Left cardiac atrium (tissue), 4 donors: Measurements from ENCODE around the gene ADGRV1. TPM values are rescaled to one million over a fixed set of nuclear protein-coding genes. Genes with fewer than 3 reads are reported as not detected.
A peak's percentile ranks its signal among the peaks of the same experiment; 100 is the strongest.
"Not testable (repeated sequence)": the region's sequence is repeated elsewhere in the genome, so short reads cannot be mapped to it uniquely, and the experiment has no call there.

ENCODE experiments used
- ATAC-seq, 2 donors: fragments of 200-7000 bp; cut with Tn5 transposase; one replicate each; pipeline ENCODE4 v1.9.1; 2020; ENCODE audit warnings: mild to moderate bottlenecking in 2 of 2, moderate library complexity in 2 of 2
- DNase-seq: peaks from one replicate; pipeline ENCODE4 v3.0.0-alpha.2; 2020
- intact Hi-C, 2 donors: fragments of 100-400 bp; cut with DNase I; formaldehyde crosslinking; loops; one replicate each; pipeline versions ENCODE4 v1.14.1 to v1.15.1; 2022 to 2023
- total RNA-seq, 2 donors: library from RNA; stranded (reverse); fragmentation: NEBNext Ultra II Directional; extraction: Animal tissue kit (Norgen Biotek cat#: 25700); gene quantifications; one replicate each; pipeline ENCODE4 v1.2.1, GENCODE V29; 2021
- donor health status: DM: no; HTN: yes; CAD: no.
- donor health status: DM: no; HTN: yes; CAD: no; lungs with severe emphysema.
- donor health status: DM: yes; HTN: yes; CAD: no.
- donor health status: Dilated cardiomyopathy.

Gene ADGRV1
- total RNA-seq, 2 donors from 2014 or later, result 0.32 to 0.60 TPM

GRCh38 chr5:91020065-91020800 lies 461.6 kb downstream of the ADGRV1 start:
- ATAC-seq, result peak in 1 of 2 donors; percentile 27
- intact Hi-C loops, result no loop called here
- no peak for DNase-seq

GRCh38 chr5:91022518-91022917 lies 463.9 kb downstream of the ADGRV1 start:
- ATAC-seq (no peak), DNase-seq (no peak)
- intact Hi-C loops, result no loop called here

GRCh38 chr5:91024206-91024605 lies 465.6 kb downstream of the ADGRV1 start:
- ATAC-seq (no peak), DNase-seq (no peak)
- intact Hi-C loops, result no loop called here

GRCh38 chr5:91024727-91025126 lies 466.1 kb downstream of the ADGRV1 start:
- intact Hi-C loops, result no loop called here

GRCh38 chr5:91025449-91025848 lies 466.9 kb downstream of the ADGRV1 start:
- intact Hi-C loops, result no loop called here
- DNase-seq, result no peak
- ATAC-seq, result no peak

More at GRCh38 chr5:91024727-91025126, 466.1 kb downstream of the ADGRV1 start:
- peak in 1 of 2 donors; percentile 75 for ATAC-seq
- DNase-seq, result no peak

- intact Hi-C loops, result no loop called here
- ATAC-seq (no peak), DNase-seq (no peak)
These were observed 467.4 kb downstream of the ADGRV1 start for GRCh38 chr5:91025956-91026355.

GRCh38 chr5:91026466-91026865 lies 467.9 kb downstream of the ADGRV1 start:
- DNase-seq (no peak), ATAC-seq (no peak)
- intact Hi-C loops, result no loop called here

- ATAC-seq (no peak), DNase-seq (no peak)
- intact Hi-C loops, result no loop called here
These were observed 469.0 kb downstream of the ADGRV1 start for GRCh38 chr5:91027405-91028139.

GRCh38 chr5:91028499-91028956 lies 469.9 kb downstream of the ADGRV1 start:
- ATAC-seq (peak in 1 of 2 donors; percentile 79), DNase-seq (no peak)
- intact Hi-C loops, result no loop called here

GRCh38 chr5:91030521-91031401 lies 472.2 kb downstream of the ADGRV1 start:
- intact Hi-C loops, result no loop called here
- DNase-seq, result no peak
- peak in 1 of 2 donors; percentile 27 for ATAC-seq

- ATAC-seq (no peak), DNase-seq (no peak)
- intact Hi-C loops, result no loop called here
These were observed 472.8 kb downstream of the ADGRV1 start for GRCh38 chr5:91031402-91031752.

- intact Hi-C loops, result no loop called here
- ATAC-seq (no peak), DNase-seq (no peak)
These were observed 473.5 kb downstream of the ADGRV1 start for GRCh38 chr5:91032125-91032524.

- intact Hi-C loops, result no loop called here
These were observed 474.8 kb downstream of the ADGRV1 start for GRCh38 chr5:91033370-91033769.

GRCh38 chr5:91038180-91038808 lies 479.7 kb downstream of the ADGRV1 start:
- DNase-seq, result no peak
- no peak for ATAC-seq
- intact Hi-C loops, result no loop called here

More at GRCh38 chr5:91033370-91033769, 474.8 kb downstream of the ADGRV1 start:
- DNase-seq (no peak), ATAC-seq (no peak)

GRCh38 chr5:91041132-91041531 lies 482.5 kb downstream of the ADGRV1 start:
- intact Hi-C loops, DNase-seq, ATAC-seq: not testable (repeated sequence)

- ATAC-seq (no peak), DNase-seq (no peak)
- intact Hi-C loops, result no loop called here
These were observed 483.8 kb downstream of the ADGRV1 start for GRCh38 chr5:91042247-91042935.

GRCh38 chr5:91042936-91043255 lies 484.3 kb downstream of the ADGRV1 start:
- DNase-seq (no peak), ATAC-seq (no peak)
- intact Hi-C loops, result no loop called here

GRCh38 chr5:91048073-91048472 lies 489.5 kb downstream of the ADGRV1 start:
- ATAC-seq (peak in 1 of 2 donors; percentile 41), DNase-seq (no peak)
- intact Hi-C loops, result no loop called here

- no peak for ATAC-seq
- DNase-seq, result no peak
- intact Hi-C loops, result no loop called here
These were observed 490.5 kb downstream of the ADGRV1 start for GRCh38 chr5:91049112-91049511.
